K562 (cell line): ENCODE results near the gene MFAP3L. TPM values are rescaled to one million over a fixed set of nuclear protein-coding genes. Genes with fewer than 3 reads are reported as not detected.

Source experiments
- ATAC-seq: fragments of 200-7000 bp; cut with Tn5 transposase; 3 replicates; pipeline ENCODE4 v1.9.1; 2020; ENCODE audit warnings: moderate library complexity
- BruUV-seq: library from RNA; stranded (reverse); fragments of 400-500 nt; replicated peaks from 2 replicates; lab custom pipeline; 2021; lab: Mats Ljungman, UMichigan
- CTCF ChIA-PET: fragments of 300-600 bp; formaldehyde crosslinking; extraction: SDS; loops from one replicate; lab custom pipeline; 2021; ENCODE audit warnings: low intra/inter-chr PET ratio; lab: Yijun Ruan, JAX
- POLR2A ChIA-PET: fragments of 300-600, 350-650 bp; sonication (Branson Sonifier 250); formaldehyde crosslinking; extraction: SDS; loops from one replicate; lab custom pipeline; 2021; ENCODE audit warnings: antibody characterized with exemption, inconsistent platforms; lab: Yijun Ruan, JAX
- DNase-seq, 4 experiments: peaks; one replicate each; pipeline versions ENCODE4 v3.0.0 to v3.0.0-alpha.2; 2011 to 2018; ENCODE audit warnings: low spot score in 3 of 4, mixed read lengths in 3 of 4; ENCODE audit errors: extremely low read depth in 1 of 4
- FAIRE-seq: peaks from 2 replicates; lab custom pipeline; 2011; peaks lifted over from hg19 to GRCh38; lab: Jason Lieb, UNC
- H2AFZ ChIP-seq: 2 replicates; pipeline ENCODE4 v1.6.0; 2011; ENCODE audit warnings: low read depth, low read length, control low read depth, inconsistent platforms
- H3K27ac ChIP-seq: fragments of 200-600 bp; 3 replicates; pipeline ENCODE4 v1.8.0; 2011; ENCODE audit warnings: low read depth, mild to moderate bottlenecking, control low read depth, inconsistent platforms, low read length, moderate library complexity, mixed read lengths; ENCODE audit errors: extremely low read depth
- H3K27me3 ChIP-seq, 2 experiments: fragments of 300-600 bp in 1 of 2; 2 replicates in 1 of 2; 3 replicates in 1 of 2; pipeline versions ENCODE4 v1.6.0 to v1.8.0; 2011; ENCODE audit warnings: inconsistent platforms in 2 of 2, low read length in 2 of 2, mild to moderate bottlenecking in 1 of 2, mixed read lengths in 1 of 2, moderate library complexity in 1 of 2; ENCODE audit not compliant: control insufficient read depth in 2 of 2, insufficient read depth in 2 of 2
- H3K36me3 ChIP-seq: fragments of 300-600 bp; 3 replicates; pipeline ENCODE4 v1.8.0; 2011; ENCODE audit warnings: mild to moderate bottlenecking, low read length, inconsistent platforms; ENCODE audit not compliant: control insufficient read depth, insufficient read depth
- H3K4me1 ChIP-seq, 2 experiments: fragments of 200-600 bp in 1 of 2; replicated peaks in 1 of 2; 2 replicates in 1 of 2; 3 replicates in 1 of 2; pipeline versions ENCODE4 v1.5.1 to v1.8.0; 2011; ENCODE audit warnings: inconsistent platforms in 2 of 2, low read length in 2 of 2, mild to moderate bottlenecking in 1 of 2, mixed read lengths in 1 of 2, moderate library complexity in 1 of 2; ENCODE audit not compliant: control insufficient read depth in 2 of 2, insufficient read depth in 2 of 2
- H3K4me2 ChIP-seq: 2 replicates; pipeline ENCODE4 v1.6.1; 2011; ENCODE audit warnings: low read length, control low read depth, inconsistent platforms, mixed read lengths; ENCODE audit not compliant: insufficient read depth
- H3K4me3 ChIP-seq: fragments of 200-600 bp; sonication (generic), shearing (Covaris generic); 2 replicates; pipeline ENCODE4 v1.5.1; 2016; ENCODE audit warnings: control low read depth, inconsistent platforms
- H3K79me2 ChIP-seq: fragments of 200-600 bp; 3 replicates; pipeline ENCODE4 v1.8.0; 2011; ENCODE audit warnings: low read length, inconsistent platforms; ENCODE audit not compliant: control insufficient read depth, insufficient read depth
- H3K9ac ChIP-seq, 2 experiments: 2 replicates each; pipeline versions ENCODE4 v1.6.0 to v1.6.1; 2011; ENCODE audit warnings: low read depth in 2 of 2, low read length in 2 of 2, control low read depth in 1 of 2, inconsistent platforms in 1 of 2, mild to moderate bottlenecking in 1 of 2, mixed read lengths in 1 of 2; ENCODE audit not compliant: insufficient read depth in 1 of 2
- H3K9me1 ChIP-seq: one replicate; pipeline ENCODE4 v1.6.0; 2011; ENCODE audit warnings: inconsistent platforms, mild to moderate bottlenecking, low read length, moderate library complexity; ENCODE audit not compliant: control insufficient read depth, insufficient read depth
- H3K9me3 ChIP-seq: replicated peaks from 2 replicates; pipeline ENCODE4 v1.5.1; 2011; ENCODE audit warnings: low read depth, low read length, inconsistent platforms; ENCODE audit not compliant: control insufficient read depth, insufficient read depth
- H4K20me1 ChIP-seq: replicated peaks from 2 replicates; pipeline ENCODE4 v1.6.1; 2011; ENCODE audit warnings: low read length, inconsistent platforms, mixed read lengths; ENCODE audit not compliant: control insufficient read depth, insufficient read depth
- FOXP4 ChIP-seq: sonication (generic); formaldehyde crosslinking; IDR thresholded peaks from 2 replicates; pipeline ENCODE4 v1.8.0; 2022; ENCODE audit warnings: mild to moderate bottlenecking, missing genetic modification reagents, borderline replicate concordance
- MAFG ChIP-seq: fragments of 450-650 bp; conservative IDR thresholded peaks from 2 replicates; pipeline ENCODE4 v1.6.1; 2016; ENCODE audit warnings: missing genetic modification characterization, missing compliant biosample characterization
- PML ChIP-seq: IDR thresholded peaks from 2 replicates; pipeline ENCODE4 v1.6.1; 2012; ENCODE audit warnings: low read length, inconsistent platforms
- SMC3 ChIP-seq: conservative IDR thresholded peaks from 2 replicates; pipeline ENCODE4 v1.6.1; 2011; ENCODE audit warnings: low read depth, low read length, improper control_type of control experiment; ENCODE audit not compliant: insufficient read depth
- TBP ChIP-seq: optimal IDR thresholded peaks from 2 replicates; pipeline ENCODE3; 2011; ENCODE audit warnings: low read depth, low read length, improper control_type of control experiment
- U2AF1 ChIP-seq: fragments of 200-400 bp; formaldehyde crosslinking; optimal IDR thresholded peaks from 2 replicates; pipeline ENCODE3; 2017; ENCODE audit warnings: mild to moderate bottlenecking, low read depth, low read length, moderate library complexity
- ZNF282 ChIP-seq: sonication (generic); formaldehyde crosslinking; IDR thresholded peaks from 2 replicates; pipeline ENCODE4 v1.8.1; 2023; ENCODE audit warnings: missing genetic modification reagents
- ZNF316 ChIP-seq: fragments of 450-650 bp; IDR thresholded peaks from 2 replicates; pipeline ENCODE4 v1.6.1; 2016
- ZNF583 ChIP-seq: fragments of 250-450 bp; sonication (Bioruptor Pico); IDR thresholded peaks from 2 replicates; pipeline ENCODE4 v1.4.0; 2020
- ZNF644 ChIP-seq: fragments of 200-800 bp; sonication (Bioruptor generic); IDR thresholded peaks from 2 replicates; pipeline ENCODE4 v1.6.1; 2016; ENCODE audit warnings: low read depth, missing genetic modification characterization, missing compliant biosample characterization
- ZNF764 ChIP-seq: fragments of 250-450 bp; sonication (Bioruptor Pico); IDR thresholded peaks from 2 replicates; pipeline ENCODE4 v1.4.0; 2020; ENCODE audit warnings: low read depth, mild to moderate bottlenecking, moderate library complexity
- ZNF780A ChIP-seq: fragments of 250-450 bp; sonication (Bioruptor Pico); IDR thresholded peaks from 2 replicates; pipeline ENCODE4 v1.5.0; 2021; ENCODE audit warnings: mild to moderate bottlenecking
- WGBS: fragments of 100-300 bp; shearing (Covaris generic); methylation state at CpG from one replicate; pipeline ENCODE4 v1.1.6; 2016; ENCODE audit warnings: low coverage, mixed read lengths; ENCODE audit not compliant: insufficient coverage; ENCODE audit errors: missing lambda C conversion rate; 5-methylcytosine and 5-hydroxymethylcytosine counted together
- in situ Hi-C: fragments of 300-500 bp; cut with MboI; formaldehyde crosslinking; loops from 4 replicates; pipeline ENCODE4 v1.15.0; 2018; ENCODE audit warnings: inconsistent platforms, mixed read lengths
- intact Hi-C: fragments of 100-400 bp; cut with micrococcal nuclease; formaldehyde crosslinking; loops from 2 replicates; pipeline ENCODE4 v1.14.2; 2022
- polyA plus RNA-seq, 8 experiments: library from polyadenylated mRNA; depleted of rRNA in 4 of 8; stranded (reverse) in 5 of 8; unstranded in 3 of 8; fragments of >200 nt; fragmentation: Nextera tagmentation in 2 of 8; fragmentation: Illumina TruSeq in 1 of 8; extraction: Ambion mirVana in 2 of 8; extraction: Trizol in 1 of 8; gene quantifications; 2 replicates each; pipeline versions ENCODE4 v1.2.1 to v1.2.3, GENCODE V29; 2011 to 2014; ENCODE audit warnings: inconsistent platforms in 1 of 8, missing spikeins in 1 of 8
- total RNA-seq, 7 experiments: library from RNA; depleted of rRNA in 6 of 7; stranded (reverse); fragments of >200 nt in 6 of 7; fragmentation: Illumina TruSeq in 2 of 7; extraction: Trizol in 2 of 7; gene quantifications; 2 replicates each; pipeline versions ENCODE4 v1.2.1 to v1.2.3, GENCODE V29; 2011 to 2021; ENCODE audit warnings: low replicate concordance in 1 of 7
- TF ChIP-seq, protein P1 (sequence below): fragments of 250-450 bp; sonication (Bioruptor Pico); IDR thresholded peaks from 2 replicates; pipeline ENCODE4 v1.4.0; 2020; ENCODE audit warnings: borderline replicate concordance

Gene MFAP3L
- total and polyA plus RNA-seq, 9 of the 15 experiments (the other 6 are each of a cell fraction or from before 2014, with no cell fraction given): 0.06 to 0.25 (median 0.20) TPM; not detected in 3

GRCh38 chr4:169975131-169975837 lies 50.9 kb downstream of the MFAP3L start:
- H3K9ac ChIP-seq: no peak overlapping the region
- ChIA-PET POLR2A (no interaction called here), CTCF (no interaction called here)
- no peak for ATAC-seq
- no peaks in the 10 kb centered on the region for H4K20me1 ChIP-seq
- no peaks in the 10 kb centered on the region for H3K79me2 ChIP-seq
- TF ChIP-seq ZNF316: 0 out of 2 replicates have a peak, but pooled peaks have one; percentile 26
- no peak for TF ChIP-seq ZNF644
- in situ Hi-C loops: no loop called here
- H3K4me1 ChIP-seq: no peaks in the 10 kb centered on the region
- H3K9me3 ChIP-seq: no peaks in the 10 kb centered on the region
- H3K27ac ChIP-seq: no peak overlapping the region
- 3% methylated on average over 6 of the region's 6 CpGs for WGBS
- H3K27me3 ChIP-seq: peaks cover 0 to 8% of the 10 kb centered on the region in 2 experiments; a peak in 2 of 5 replicates
- FAIRE-seq: no peak
- H3K36me3 ChIP-seq: no peaks in the 10 kb centered on the region
- no peak overlapping the region for H2AFZ ChIP-seq
- no peak overlapping the region for H3K4me3 ChIP-seq
- no peaks in the 10 kb centered on the region for H3K9me1 ChIP-seq
- intact Hi-C loops: no loop called here
- H3K4me2 ChIP-seq: no peak overlapping the region
- BruUV-seq: no TSS peak
- DNase-seq: no peak

GRCh38 chr4:169971456-169972015 lies 54.7 kb downstream of the MFAP3L start:
- no peaks in the 10 kb centered on the region for H3K9me3 ChIP-seq
- CTCF ChIA-PET: no interaction called here
- BruUV-seq: no TSS peak
- TF ChIP-seq ZNF780A (no peak), TBP (no peak), PML (no peak), MAFG (no peak), ZNF764 (CRISPR knock-in tag) (no peak), U2AF1 (no peak), ZNF583 (CRISPR knock-in tag) (no peak), ZNF282 (CRISPR knock-in tag) (no peak), FOXP4 (CRISPR knock-in tag) (no peak), SMC3 (no peak)
- TF ChIP-seq, protein P1, sequence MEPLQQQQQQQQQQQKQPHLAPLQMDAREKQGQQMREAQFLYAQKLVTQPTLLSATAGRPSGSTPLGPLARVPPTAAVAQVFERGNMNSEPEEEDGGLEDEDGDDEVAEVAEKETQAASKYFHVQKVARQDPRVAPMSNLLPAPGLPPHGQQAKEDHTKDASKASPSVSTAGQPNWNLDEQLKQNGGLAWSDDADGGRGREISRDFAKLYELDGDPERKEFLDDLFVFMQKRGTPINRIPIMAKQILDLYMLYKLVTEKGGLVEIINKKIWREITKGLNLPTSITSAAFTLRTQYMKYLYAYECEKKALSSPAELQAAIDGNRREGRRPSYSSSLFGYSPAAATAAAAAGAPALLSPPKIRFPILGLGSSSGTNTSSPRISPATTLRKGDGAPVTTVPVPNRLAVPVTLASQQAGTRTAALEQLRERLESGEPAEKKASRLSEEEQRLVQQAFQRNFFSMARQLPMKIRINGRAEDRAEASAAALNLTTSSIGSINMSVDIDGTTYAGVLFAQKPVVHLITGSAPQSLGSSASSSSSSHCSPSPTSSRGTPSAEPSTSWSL (CRISPR knock-in tag): no peak

More at GRCh38 chr4:169971456-169972015, 54.7 kb downstream of the MFAP3L start:
- H4K20me1 ChIP-seq: no peaks in the 10 kb centered on the region
- no peaks in the 10 kb centered on the region for H3K4me1 ChIP-seq
- POLR2A ChIA-PET: no interaction called here
- H3K27me3 ChIP-seq: peaks cover 0 to 8% of the 10 kb centered on the region in 2 experiments; a peak in 2 of 5 replicates
- no peaks in the 10 kb centered on the region for H3K79me2 ChIP-seq
- in situ Hi-C loops (no loop called here), intact Hi-C loops (no loop called here)
- H2AFZ ChIP-seq: no peak overlapping the region
- FAIRE-seq: no peak
- H3K36me3 ChIP-seq: no peaks in the 10 kb centered on the region
- ATAC-seq: no peak
- WGBS: under 1% methylated on average over 9 of the region's 9 CpGs
- H3K4me3 ChIP-seq: no peak overlapping the region
- DNase-seq: no peak
- H3K9ac ChIP-seq: no peak overlapping the region
- no peak overlapping the region for H3K4me2 ChIP-seq
- no peaks in the 10 kb centered on the region for H3K9me1 ChIP-seq
- no peak overlapping the region for H3K27ac ChIP-seq
